ENCODE results near the gene MUC5B.

Gene MUC5B

GRCh38 chr11:1303126-1303821, 80.4 kb downstream of the MUC5B start:
- Histone ChIP-seq H3K9ac (no peak overlapping the region), H2AFZ (no peak overlapping the region), H3K4me1 (no peaks in the 10 kb centered on the region), H3K27ac (no peak overlapping the region), H3K36me3 (ENCODE audit: control insufficient read depth, insufficient read depth, low read length) (no peaks in the 10 kb centered on the region), H3K4me3 (ENCODE audit: low read depth, low read length) (no peak overlapping the region), H3K9me3 (ENCODE audit: control insufficient read depth, low read length) (no peaks in the 10 kb centered on the region), H3K79me2 (peaks cover 42% of the 10 kb centered on the region), H3K27me3 (ENCODE audit: control insufficient read depth, insufficient read depth, low read length) (no peaks in the 10 kb centered on the region), H3K4me2 (ENCODE audit: low read length) (no peak overlapping the region)
- no peak for TF ChIP-seq CTCF (IDR thresholded peaks at IDR 0.05)

- no peak overlapping the region for H3K9ac ChIP-seq
Observed at GRCh38 chr11:1303973-1304372, 81.1 kb downstream of the MUC5B start.

GRCh38 chr11:1304380-1304779, 81.5 kb downstream of the MUC5B start:
- Histone ChIP-seq H3K9ac (no peak overlapping the region), H3K4me3 (ENCODE audit: low read depth, low read length) (no peak overlapping the region), H3K27me3 (ENCODE audit: control insufficient read depth, insufficient read depth, low read length) (no peaks in the 10 kb centered on the region), H3K4me2 (ENCODE audit: low read length) (no peak overlapping the region), H3K36me3 (ENCODE audit: control insufficient read depth, insufficient read depth, low read length) (no peaks in the 10 kb centered on the region), H3K9me3 (ENCODE audit: control insufficient read depth, low read length) (no peaks in the 10 kb centered on the region), H3K79me2 (peaks cover 40% of the 10 kb centered on the region), H2AFZ (no peak overlapping the region), H3K27ac (no peak overlapping the region), H3K4me1 (no peaks in the 10 kb centered on the region)
- TF ChIP-seq CTCF (IDR thresholded peaks at IDR 0.05) = no peak

More at GRCh38 chr11:1303973-1304372, 81.1 kb downstream of the MUC5B start:
- H3K27ac ChIP-seq = no peak overlapping the region
- no peak overlapping the region for H3K4me2 ChIP-seq (ENCODE audit: low read length)
- TF ChIP-seq CTCF (IDR thresholded peaks at IDR 0.05) = no peak
- no peak overlapping the region for H3K4me3 ChIP-seq (ENCODE audit: low read depth, low read length)
- H3K9me3 ChIP-seq (ENCODE audit: control insufficient read depth, low read length) = no peaks in the 10 kb centered on the region
- H3K4me1 ChIP-seq = no peaks in the 10 kb centered on the region
- H3K27me3 ChIP-seq (ENCODE audit: control insufficient read depth, insufficient read depth, low read length) = no peaks in the 10 kb centered on the region
- no peak overlapping the region for H2AFZ ChIP-seq
- peaks cover 40% of the 10 kb centered on the region for H3K79me2 ChIP-seq
- H3K36me3 ChIP-seq (ENCODE audit: control insufficient read depth, insufficient read depth, low read length) = no peaks in the 10 kb centered on the region

- Histone ChIP-seq H3K27me3 (ENCODE audit: control insufficient read depth, insufficient read depth, low read length) (no peaks in the 10 kb centered on the region), H3K79me2 (peaks cover 38% of the 10 kb centered on the region), H3K4me3 (ENCODE audit: low read depth, low read length) (no peak overlapping the region), H3K4me1 (no peaks in the 10 kb centered on the region), H3K9ac (no peak overlapping the region), H3K27ac (no peak overlapping the region), H3K36me3 (ENCODE audit: control insufficient read depth, insufficient read depth, low read length) (no peaks in the 10 kb centered on the region), H3K4me2 (ENCODE audit: low read length) (no peak overlapping the region), H2AFZ (no peak overlapping the region), H3K9me3 (ENCODE audit: control insufficient read depth, low read length) (no peaks in the 10 kb centered on the region)
- no peak for TF ChIP-seq CTCF (IDR thresholded peaks at IDR 0.05)
Observed at GRCh38 chr11:1305063-1305495, 82.2 kb downstream of the MUC5B start.

GRCh38 chr11:1305501-1306056, 82.7 kb downstream of the MUC5B start:
- no peaks in the 10 kb centered on the region for H3K4me1 ChIP-seq
- H3K4me2 ChIP-seq (ENCODE audit: low read length) = no peak overlapping the region
- no peak overlapping the region for H3K9ac ChIP-seq
- H2AFZ ChIP-seq = no peak overlapping the region
- H3K4me3 ChIP-seq (ENCODE audit: low read depth, low read length) = no peak overlapping the region
- H3K9me3 ChIP-seq (ENCODE audit: control insufficient read depth, low read length) = no peaks in the 10 kb centered on the region
- H3K27me3 ChIP-seq (ENCODE audit: control insufficient read depth, insufficient read depth, low read length) = no peaks in the 10 kb centered on the region
- H3K36me3 ChIP-seq (ENCODE audit: control insufficient read depth, insufficient read depth, low read length) = no peaks in the 10 kb centered on the region
- H3K79me2 ChIP-seq = peaks cover 38% of the 10 kb centered on the region
- no peak for TF ChIP-seq CTCF (IDR thresholded peaks at IDR 0.05)
- no peak overlapping the region for H3K27ac ChIP-seq
